Astrocyte of the cerebellum (primary cell): ENCODE data around the gene RPL37.
A peak's percentile ranks its signal among the peaks of the same experiment; 100 is the strongest.
"Not testable (repeated sequence)": the region's sequence is repeated elsewhere in the genome, so short reads cannot be mapped to it uniquely, and the experiment has no call there.

Source experiments
- DNase-seq: peaks from one replicate; pipeline ENCODE4 v3.0.0-alpha.2; 2011; ENCODE audit warnings: low read depth
- H3K4me3 ChIP-seq: 2 replicates; pipeline ENCODE4 v1.5.1; 2011; ENCODE audit warnings: mild to moderate bottlenecking, low read depth, low read length, moderate library complexity
- CTCF ChIP-seq: IDR thresholded peaks from 2 replicates; pipeline ENCODE4 v1.5.1; 2012; ENCODE audit warnings: low read length, low read depth, moderate library complexity, mild to moderate bottlenecking; ENCODE audit errors: missing control alignments
- in situ Hi-C: cut with HindIII; loops from 2 replicates; pipeline ENCODE4 v1.10.0; 2017; ENCODE audit warnings: low sequenced_read_pairs

The RPL37 gene

DNA sequence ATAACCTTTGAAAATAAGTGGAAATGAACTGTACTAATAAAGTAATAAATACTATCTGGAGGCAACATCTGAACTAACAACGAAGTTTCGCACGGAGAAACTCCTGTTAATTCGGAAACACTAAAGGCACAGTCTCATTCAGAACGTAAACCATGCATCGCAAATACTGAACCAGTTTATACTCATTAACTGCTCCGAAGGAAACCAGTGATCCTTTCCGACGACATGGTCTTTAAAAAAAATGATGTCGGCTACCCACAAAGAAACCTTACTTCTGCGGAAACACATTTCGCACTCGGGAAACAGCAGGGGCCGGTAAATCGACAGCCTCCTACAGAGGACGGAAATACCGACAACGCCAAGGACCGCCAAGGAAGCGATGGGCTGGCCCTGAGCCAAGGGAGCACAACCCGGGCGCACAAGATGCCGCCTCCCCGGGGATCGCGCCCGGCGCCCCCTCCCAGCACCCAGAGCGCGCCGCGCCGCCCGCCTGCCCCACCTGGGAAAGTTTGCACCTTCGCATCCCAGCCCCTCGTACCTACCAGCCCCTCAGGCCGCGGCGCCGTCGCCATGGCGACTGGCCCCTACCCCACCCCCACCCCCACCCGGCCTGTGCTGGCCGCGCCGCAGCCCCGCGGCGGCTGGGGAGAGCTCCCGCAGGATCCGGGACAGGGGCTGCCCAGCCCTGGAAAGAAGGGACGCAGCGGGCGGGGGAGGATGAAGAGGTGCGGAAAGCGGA is 37.6 kb downstream of the RPL37 start:
- in situ Hi-C loops: no loop called here
- no peak for TF ChIP-seq CTCF
- H3K4me3 ChIP-seq: peak overlapping the region; percentile 92
- peak; percentile 43 for DNase-seq

DNA sequence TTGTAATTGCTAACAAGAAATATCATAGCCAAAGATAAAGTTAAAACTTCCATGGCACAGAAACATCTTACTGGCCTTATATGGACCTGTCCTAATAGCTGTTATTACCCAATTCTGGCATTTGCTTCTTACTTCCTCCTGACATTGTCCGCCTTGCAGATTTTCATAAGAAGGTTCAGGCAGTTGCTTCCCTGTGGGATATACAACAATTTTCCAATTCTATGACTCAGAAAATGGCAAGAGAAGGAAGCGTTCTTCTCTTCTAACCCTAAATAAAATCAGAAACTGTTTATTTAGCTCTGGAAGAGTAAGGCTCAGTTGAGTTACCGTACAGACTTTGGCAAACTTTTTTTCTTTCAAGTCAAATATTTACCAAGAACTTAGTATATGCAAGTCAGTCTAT is 38.5 kb downstream of the RPL37 start:
- peak overlapping the region; percentile 92 for H3K4me3 ChIP-seq
- no peak for DNase-seq
- in situ Hi-C loops: no loop called here
- TF ChIP-seq CTCF: no peak

DNA sequence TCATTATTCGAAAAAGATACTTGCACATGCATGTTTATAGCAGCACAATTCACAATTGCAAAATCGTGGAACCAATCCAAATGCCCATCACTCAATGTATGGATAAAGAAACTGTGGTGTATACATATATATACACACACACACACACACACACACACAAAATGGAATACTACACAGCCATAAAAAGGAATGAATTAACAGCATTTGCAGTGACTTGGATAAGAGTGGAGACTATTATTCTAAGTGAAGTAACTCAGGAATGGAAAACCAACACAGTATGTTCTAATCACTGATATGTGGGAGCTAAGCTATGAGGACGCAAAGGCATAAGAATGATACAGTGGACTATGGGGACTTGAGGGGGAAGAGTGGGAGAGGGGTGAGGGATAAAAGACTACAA is 40.1 kb downstream of the RPL37 start:
- in situ Hi-C loops, H3K4me3 ChIP-seq, DNase-seq: not testable (repeated sequence)

DNA sequence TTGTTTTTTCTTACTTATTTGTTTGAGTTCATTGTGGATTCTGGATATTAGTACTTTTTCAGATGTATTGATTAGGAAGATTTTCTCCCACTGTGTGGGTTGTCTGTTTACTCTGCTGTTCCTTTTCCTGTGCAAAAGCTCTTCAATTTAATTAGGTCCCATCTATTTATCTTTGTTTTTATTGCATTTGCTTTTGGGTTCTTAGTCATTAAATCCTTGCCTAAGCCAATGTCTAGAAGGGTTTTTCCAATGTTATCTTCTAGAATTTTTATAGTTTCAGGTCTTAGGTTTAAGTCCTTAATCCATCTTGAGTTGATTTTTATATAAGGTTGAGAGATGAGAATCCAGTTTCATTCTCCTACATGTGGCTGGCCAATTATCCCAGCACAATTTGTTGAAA is 40.7 kb downstream of the RPL37 start:
- DNase-seq, H3K4me3 ChIP-seq, in situ Hi-C loops: not testable (repeated sequence)

- in situ Hi-C loops, DNase-seq, H3K4me3 ChIP-seq: not testable (repeated sequence)
Observed at GRCh38 chr5:40792691-40793090, 42.3 kb downstream of the RPL37 start.

DNA sequence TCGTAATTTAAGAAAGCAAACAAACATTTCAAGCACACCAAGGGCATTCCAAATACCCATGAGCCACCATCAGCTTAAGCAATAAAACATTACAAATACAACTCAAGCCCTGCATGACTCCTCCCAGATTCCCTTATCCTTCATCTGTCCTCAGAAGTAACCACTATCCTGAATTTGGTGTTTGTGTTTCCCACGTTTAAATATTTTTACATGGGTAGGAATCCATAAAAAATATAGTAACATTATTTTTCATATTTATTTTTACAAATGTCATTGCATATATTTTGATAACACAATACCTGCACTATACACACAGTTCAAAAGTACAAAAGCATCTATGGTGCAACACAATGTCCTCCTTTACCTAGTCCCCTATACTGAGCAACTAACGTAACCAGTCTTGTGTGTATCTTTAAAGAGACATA is 43.3 kb downstream of the RPL37 start:
- in situ Hi-C loops: no loop called here
- no peak overlapping the region for H3K4me3 ChIP-seq
- DNase-seq: no peak
- TF ChIP-seq CTCF: no peak

DNA sequence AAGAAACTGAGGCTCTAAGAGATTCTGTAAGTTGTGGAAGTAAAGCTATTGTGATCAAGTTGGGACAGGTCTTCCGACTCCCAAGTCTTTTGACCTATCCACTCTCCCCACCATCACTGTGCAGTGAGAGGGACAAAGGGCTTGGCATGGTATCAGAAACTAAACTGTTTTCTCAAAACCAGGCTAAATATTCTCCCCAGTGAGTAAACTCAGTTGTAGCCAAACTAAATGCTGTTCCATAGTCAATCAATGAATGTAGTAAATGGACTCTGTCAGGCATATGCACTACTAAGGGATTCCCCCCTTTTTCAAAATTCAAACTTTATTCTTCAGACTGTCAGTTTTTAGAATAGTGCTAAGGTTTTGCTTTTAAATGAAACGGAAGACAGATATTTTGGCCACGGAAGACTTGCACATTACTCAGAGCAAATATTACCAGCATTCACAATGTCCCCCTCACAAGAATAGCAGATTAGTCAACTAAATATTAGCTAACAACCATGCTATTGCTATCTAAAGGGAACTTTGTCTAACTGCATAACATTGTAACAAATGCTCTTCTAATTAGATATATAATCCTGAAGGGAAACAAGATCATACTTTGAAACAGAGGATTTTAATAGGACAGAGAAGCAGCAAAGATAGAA is 44.0 kb downstream of the RPL37 start:
- in situ Hi-C loops: no loop called here
- no peak for DNase-seq
- TF ChIP-seq CTCF: no peak
- H3K4me3 ChIP-seq: no peak overlapping the region

DNA sequence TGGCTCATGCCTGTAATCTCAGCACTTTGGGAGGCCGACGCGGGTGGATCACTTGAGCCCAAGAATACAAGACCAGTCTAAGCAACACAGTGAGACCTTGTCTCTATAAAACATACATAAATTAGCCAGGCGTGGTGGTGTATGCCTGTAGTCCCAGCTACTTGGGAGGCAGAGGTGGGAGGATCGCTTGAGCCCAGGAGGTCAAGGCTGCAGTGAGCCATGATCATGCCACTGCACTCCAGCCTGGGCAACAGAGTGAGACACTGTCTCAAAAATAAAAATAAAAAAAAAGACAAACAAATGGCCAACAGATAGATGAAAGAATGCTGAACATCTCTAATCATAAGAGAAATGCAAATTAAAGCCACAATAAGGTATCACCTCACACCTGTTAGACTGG is 46.1 kb downstream of the RPL37 start:
- DNase-seq, in situ Hi-C loops, H3K4me3 ChIP-seq: not testable (repeated sequence)
